DMS 273 (cell line): ENCODE results near the gene MFSD2B.
A peak's percentile ranks its signal among the peaks of the same experiment; 100 is the strongest.
"Not testable (repeated sequence)": the region's sequence is repeated elsewhere in the genome, so short reads cannot be mapped to it uniquely, and the experiment has no call there.

Source experiments
- DNase-seq: peaks from one replicate; lab custom pipeline; 2025; ENCODE audit not compliant: unreplicated experiment; lab: John Stamatoyannopoulos, UW

The MFSD2B gene

GRCh38 chr2:24009680-24010476 lies at the start of gene MFSD2B:
TSS of gene MFSD2B (plus strand) at chr2:24010085. CDS start at chr2:24010097, 12 bp downstream.
- peak; percentile 34 for DNase-seq

- no peak for DNase-seq
Observed at GRCh38 chr2:23967846-23968245, 42.0 kb upstream of the MFSD2B start.

DNA sequence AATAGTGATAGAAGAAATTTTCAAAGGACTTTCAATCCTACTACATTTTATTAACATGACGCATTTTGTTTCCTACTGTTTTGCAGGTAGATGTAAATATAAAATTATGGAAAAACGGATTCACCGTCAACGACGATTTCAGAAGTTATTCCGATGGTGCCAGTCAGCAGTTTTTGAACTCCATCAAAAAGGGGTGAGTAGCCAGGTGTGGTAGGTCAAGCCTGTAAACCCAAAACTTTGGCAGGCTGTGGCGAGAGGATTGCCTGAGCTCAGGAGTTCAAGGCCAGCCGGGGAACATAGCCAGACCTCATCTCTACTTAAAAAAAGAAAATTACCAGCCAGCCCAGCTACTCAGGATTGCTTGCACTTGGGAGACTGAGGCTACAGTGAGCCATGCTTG lies 33.0 kb upstream of the MFSD2B start:
- no peak for DNase-seq

GRCh38 chr2:23988371-23988770 lies 21.5 kb upstream of the MFSD2B start:
- peak; percentile 26 for DNase-seq

DNA sequence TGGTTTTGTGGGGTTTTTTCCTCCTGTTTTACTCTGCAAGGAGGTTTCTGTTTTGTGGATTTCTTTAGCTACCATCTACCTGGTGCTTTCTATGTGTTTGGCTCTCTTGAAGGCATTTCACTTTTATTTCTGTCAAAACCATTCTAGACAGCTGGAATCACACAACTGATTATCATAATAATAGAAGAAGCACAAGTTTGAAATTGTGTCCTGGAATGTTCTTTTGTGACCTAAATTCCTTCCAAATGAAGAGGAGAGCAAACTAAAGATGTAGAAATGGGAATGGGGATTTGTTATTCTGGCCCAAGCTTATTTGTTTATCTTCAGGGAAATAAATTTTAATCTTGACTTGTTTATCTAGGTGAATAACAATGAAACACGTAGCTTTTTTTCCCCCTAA lies 17.0 kb upstream of the MFSD2B start:
- DNase-seq, result no peak

DNA sequence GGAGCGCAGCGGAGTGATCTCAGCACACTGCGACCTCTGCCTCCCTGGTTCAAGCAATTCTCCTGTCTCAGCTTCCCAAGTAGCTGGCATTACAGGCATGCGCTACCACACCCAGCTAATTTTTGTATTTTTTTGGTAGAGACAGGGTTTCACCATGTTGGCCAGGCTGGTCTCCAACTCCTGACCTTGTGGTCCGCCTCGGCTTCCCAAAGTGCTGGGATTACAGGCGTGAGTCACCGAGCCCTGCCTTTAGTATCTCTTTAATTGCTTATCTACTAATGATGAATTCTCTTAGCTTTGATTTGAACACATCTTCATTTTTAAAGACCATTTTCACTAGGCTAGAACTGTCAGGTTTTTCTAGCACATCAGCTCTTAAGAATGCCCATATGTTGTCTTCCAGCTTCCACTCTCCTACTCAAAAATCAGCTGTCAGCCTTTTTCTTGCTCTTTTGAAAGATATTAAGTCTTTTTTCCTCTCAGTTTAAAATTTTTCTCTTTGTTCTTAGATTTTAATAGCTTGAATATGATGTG lies 16.1 kb upstream of the MFSD2B start:
- DNase-seq, result no peak

- DNase-seq, result no peak
Observed at GRCh38 chr2:23994567-23994966, 15.3 kb upstream of the MFSD2B start.

- DNase-seq, result no peak
Observed at GRCh38 chr2:24007693-24008092, 2.2 kb upstream of the MFSD2B start.

- no peak for DNase-seq
Observed at GRCh38 chr2:24008672-24009366, 1.1 kb upstream of the MFSD2B start.

DNA sequence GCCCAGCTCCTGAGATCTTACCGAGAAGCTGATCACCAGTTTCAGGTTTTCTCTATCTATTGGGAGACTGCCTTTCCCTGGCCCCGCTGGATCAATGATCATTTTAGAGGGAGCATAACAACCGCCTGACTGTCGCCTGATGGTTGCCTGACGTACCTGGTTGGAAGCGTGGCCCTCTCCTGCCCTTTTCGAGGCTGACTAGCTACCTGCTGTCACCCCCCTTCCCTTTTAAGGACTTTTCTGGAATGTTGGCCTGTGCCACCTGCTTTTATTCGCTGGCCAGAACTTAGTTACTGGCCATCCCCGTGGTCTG lies 562 bp upstream of the MFSD2B start:
- no peak for DNase-seq

DNA sequence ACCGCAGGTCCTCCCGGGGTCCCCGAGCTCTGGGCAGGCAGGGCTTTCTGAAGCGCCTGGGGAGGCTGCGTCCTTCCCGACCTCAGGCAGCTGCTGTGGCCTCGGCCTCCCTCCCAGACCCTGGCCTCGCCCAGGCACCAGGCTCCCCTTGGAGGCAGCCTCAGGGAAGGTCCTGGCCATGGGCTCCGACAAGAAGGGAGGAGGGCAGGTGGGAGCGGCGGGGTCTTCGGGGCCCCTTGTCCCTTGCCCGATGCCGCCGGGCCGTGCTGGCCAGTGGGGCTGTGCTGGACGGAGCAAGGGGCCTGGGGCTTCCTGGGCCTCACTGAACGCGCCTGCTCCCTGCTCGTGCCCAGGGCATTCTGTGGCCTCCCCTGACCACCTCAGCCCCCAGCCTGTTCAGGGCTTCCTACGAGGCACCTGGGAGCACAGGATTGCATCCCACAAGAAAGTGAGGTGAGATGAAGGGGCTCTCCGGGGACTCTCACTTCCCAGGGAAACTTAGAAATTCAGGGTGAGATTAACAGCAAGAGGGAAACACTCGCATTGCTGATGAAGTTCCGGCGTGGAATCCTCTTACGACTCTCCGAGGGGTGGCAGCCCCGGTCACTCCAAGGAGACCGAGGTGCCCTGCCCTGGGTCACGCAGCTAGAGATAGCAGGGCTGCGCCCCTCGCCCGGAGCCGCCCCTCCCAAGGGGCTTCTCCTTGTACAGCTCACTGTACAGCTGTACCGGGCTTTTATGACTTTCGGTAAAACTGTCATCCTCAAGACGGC lies 778 bp downstream of the MFSD2B start:
- DNase-seq, result no peak

GRCh38 chr2:24011250-24012104 lies 1.6 kb downstream of the MFSD2B start:
- no peak for DNase-seq

GRCh38 chr2:24012521-24013188 lies 2.8 kb downstream of the MFSD2B start:
- DNase-seq, result no peak

GRCh38 chr2:24014902-24015301 lies 5.0 kb downstream of the MFSD2B start:
- not testable (repeated sequence) for DNase-seq

- DNase-seq, result no peak
Observed at GRCh38 chr2:24015562-24016375, 5.9 kb downstream of the MFSD2B start.

GRCh38 chr2:24016376-24016761 lies 6.5 kb downstream of the MFSD2B start:
- DNase-seq, result no peak

DNA sequence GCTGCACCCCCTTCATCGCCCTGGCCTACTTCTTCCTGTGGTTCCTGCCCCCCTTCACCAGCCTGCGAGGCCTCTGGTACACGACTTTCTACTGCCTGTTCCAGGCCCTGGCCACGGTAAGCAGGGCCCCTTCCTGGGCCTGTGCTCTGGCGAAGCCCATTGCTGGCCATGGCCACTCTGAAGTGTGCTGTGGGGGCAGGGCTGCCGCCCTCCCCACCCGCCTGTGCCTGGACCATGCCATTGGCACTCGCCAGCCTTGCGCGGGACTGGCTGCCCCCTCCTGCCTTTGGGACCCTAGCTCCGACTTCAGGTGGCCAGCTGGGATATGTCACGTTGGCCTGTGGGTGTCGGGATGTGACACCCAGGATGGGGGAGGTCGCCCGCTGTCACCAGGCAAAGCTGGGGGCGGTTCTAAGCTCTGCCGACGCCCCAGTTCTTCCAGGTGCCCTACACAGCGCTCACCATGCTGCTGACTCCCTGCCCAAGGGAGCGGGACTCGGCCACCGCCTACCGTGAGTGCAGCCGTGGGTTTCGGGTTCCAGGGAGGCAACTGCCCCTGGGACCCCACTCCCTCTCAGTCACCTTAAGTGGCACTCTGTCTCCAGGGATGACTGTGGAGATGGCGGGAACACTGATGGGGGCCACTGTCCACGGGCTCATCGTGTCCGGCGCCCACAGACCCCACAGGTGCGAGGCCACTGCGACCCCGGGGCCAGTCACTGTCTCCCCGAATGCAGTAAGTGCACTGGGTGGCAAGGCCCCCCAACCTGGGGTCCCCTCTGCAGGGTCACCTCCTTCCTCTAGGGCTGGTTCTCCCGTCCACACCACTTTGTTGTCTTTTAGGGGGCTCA lies 7.2 kb downstream of the MFSD2B start:
- no peak for DNase-seq

- no peak for DNase-seq
Observed at GRCh38 chr2:24017711-24018110, 7.8 kb downstream of the MFSD2B start.
